Mesenteric fat pad (tissue), 1 donor: ENCODE results near the gene ANP32A. TPM values are rescaled to one million over a fixed set of nuclear protein-coding genes. Genes with fewer than 3 reads are reported as not detected.

Experiments used
- DNase-seq: peaks from one replicate; pipeline ENCODE4 v3.0.0-alpha.2; 2020; ENCODE audit warnings: low spot score
- microRNA-seq: library from miRNA; unstranded; fragments of <30 nt; microRNA quantifications from one replicate; pipeline ENCODE4 v1.2.0, GENCODE V29; 2020; ENCODE audit warnings: borderline number of aligned reads
- total RNA-seq: library from RNA; stranded (reverse); fragmentation: NEBNext Ultra II Directional; extraction: Animal tissue kit (Norgen Biotek cat#: 25700); gene quantifications from one replicate; pipeline ENCODE4 v1.2.1, GENCODE V29; 2021
- donor health status: DM: yes; HTN: yes; CAD: no.

ANP32A gene
- total RNA-seq, 1 donor from 2014 or later = 92.6 TPM

DNA sequence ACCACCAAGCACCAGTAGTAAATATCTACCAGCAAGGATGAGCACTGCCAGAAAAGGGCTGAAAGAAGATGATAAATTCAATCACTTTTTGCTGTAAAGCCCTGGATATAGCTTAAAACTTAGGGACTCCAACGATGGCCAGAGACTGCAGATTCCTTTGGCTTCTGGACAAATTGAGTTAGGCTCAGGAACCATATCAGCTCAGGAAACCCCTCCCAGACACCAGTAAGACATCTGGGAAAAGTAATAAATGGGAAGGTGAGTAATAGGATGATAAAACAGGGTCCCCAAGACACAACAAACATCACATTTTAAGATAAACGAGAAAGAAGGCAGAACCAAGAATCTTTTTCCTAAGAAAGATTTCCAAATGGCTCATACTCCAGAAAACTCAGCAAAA is 65.0 kb downstream of the ANP32A start:
- no peak for DNase-seq

DNA sequence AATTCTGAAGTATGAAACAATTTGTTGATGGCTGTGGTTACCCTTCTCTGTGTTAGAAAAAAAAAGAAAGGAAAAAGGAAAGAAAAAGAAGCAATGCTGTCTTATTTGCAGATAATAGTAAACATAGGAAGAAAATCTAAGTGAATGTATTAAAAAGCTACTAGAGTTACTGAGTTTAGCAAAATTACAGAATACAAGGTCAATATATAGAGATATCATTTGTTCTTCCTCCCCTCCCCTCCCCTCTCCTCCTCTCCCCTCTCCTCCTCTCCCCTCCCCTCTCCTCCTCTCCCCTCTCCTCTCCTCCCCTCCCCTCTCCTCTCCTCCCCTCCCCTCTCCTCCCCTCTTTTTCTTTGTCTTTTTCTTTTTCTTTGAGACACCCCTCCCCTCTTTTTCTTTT is 69.1 kb downstream of the ANP32A start:
- DNase-seq = no peak

DNA sequence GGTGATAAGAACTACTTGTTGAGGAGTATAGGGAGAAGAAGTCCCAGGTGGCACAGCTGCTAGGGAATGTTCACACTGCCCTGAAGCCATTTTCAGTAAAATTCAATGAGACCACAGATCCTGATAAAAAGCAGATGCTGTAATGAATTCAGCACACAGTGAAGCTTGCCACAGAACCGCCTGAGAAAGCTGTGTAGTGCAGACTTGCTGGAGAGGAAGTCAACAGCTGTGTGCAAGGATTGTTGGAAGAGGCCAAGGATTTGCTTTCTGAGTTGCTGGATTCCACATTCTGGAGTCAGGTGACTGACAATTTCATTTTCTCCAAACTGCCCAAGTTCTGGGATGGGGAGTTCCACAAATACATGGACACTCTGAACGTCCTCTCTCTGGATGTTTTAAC is 70.9 kb downstream of the ANP32A start:
- no peak for DNase-seq

- DNase-seq = no peak
Observed at GRCh38 chr15:68749365-68749764, 71.3 kb downstream of the ANP32A start.

- DNase-seq = no peak
Observed at GRCh38 chr15:68743256-68743655, 77.4 kb downstream of the ANP32A start.

- DNase-seq = no peak
Observed at GRCh38 chr15:68739390-68740080, 81.2 kb downstream of the ANP32A start.

- DNase-seq = no peak
Observed at GRCh38 chr15:68735610-68736009, 85.1 kb downstream of the ANP32A start.

GRCh38 chr15:68734881-68735280 is 85.8 kb downstream of the ANP32A start:
- DNase-seq = no peak

- DNase-seq = no peak
Observed at GRCh38 chr15:68734352-68734751, 86.3 kb downstream of the ANP32A start.

DNA sequence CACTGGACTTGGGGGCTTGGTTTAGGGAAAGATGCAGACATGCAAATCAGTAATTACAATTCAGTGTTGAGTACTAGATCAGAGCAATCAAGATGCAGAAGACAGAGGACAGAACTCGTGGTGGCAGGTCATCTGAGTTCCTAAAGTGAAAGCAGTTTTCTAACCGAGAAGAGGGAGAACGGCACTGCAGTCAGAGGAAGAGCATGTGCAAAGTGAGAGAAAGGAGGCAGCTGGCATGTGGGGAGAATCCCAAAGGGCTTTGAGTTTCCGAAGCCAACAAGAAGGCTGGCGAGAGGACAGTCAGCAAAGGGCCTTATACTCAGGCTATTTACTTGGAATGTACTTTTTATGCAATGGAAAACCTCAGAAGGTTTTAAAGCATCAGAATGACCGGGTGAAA is 87.0 kb downstream of the ANP32A start:
- DNase-seq = no peak

- peak; percentile 59 for DNase-seq
Observed at GRCh38 chr15:68732451-68732850, 88.2 kb downstream of the ANP32A start.

DNA sequence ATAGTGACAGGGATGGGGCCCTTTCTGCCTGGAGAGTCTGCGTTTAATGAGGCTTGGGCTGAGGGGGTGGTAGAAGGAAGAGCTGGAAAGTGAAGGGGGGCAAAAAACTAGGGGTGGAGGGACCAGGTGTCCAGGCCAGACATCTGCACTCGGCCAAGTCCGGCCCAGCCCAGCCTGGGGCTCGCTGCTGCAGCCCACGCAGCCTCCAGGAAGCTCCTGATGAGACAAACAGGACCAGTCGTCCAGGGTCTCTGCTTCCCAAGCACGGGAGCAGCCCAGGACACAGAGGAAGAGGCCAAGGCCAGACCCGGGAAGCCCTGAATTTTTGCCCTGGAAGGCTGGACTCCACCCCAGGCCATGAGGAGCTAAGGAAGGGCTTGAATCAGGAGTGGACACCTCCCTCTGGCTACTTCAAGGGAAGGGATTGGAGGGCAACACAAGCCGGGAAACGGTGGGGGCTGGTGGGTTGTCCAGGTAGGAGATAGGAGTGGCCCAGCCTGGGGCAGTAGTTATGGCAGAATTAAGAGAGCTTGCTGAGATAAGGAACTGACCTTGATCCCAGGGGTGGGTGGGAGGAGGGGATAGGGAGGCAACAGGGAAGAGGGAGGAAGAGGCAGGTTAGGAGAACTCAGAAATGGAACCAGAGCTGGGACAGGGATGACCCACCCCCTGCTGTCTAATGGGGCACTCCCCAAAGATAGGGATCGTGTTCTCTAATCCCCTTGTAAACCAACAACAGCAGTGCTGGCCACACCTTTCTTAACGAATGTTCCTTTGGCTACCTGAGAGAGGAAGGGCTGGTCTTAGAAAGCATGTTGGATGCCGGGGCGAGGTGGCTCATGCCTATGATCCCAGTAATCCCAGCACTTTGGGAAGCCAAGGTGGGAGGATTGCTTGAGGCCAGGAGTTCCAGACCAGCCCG is 89.5 kb downstream of the ANP32A start:
- DNase-seq = peak; percentile 62

DNA sequence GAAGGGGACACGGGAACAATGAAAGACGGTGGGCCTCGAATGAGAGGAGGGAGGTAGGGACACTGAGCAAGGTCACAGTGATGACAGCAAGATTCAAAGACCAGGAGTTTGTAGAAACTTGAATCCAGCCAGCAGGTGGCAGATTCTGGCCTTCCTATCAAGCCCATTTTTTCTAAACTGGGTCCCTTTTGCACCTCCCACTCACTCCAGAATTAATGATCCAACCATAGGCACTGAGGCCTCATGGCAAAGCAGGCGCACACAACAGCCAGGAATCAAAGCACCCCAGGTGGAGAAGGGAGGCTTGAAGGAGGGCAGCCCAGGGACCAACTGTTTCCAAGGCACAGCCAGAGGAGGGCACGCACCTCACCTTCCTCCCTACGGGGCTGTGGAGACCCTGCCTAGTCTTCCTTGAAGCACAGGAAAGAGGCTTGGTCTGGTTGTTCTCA is 90.2 kb downstream of the ANP32A start:
- DNase-seq = peak; percentile 65

DNA sequence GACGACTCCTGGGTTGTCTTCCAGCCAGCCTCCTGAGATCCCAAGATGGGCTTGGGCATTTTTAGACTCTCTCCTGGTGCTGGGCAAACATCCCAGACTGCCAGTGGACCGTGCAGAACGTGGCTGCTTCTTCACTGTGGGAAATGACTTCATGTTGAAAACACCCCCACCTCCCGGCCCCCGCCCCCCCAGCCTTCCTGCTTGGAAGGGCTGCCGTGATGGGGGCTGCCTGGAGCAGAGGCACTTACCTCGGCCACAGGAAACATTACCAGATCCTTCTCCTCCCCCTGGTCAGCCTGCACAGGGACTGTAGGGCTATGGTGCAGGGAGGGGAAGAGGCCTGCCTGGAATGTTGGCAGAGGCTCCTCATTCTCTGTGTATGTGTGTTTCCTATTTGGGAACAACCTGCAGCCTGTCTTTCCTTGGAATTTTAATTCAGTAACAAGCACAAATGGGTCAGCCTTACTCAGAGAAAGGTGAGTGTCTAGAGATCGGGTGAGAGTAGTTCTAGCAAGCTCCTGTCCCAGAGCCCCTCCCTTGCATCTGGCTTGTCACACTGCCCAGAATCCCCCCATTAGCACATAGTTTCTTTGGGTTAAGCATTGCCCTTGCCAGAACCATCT is 90.8 kb downstream of the ANP32A start:
- peak; percentile 74 for DNase-seq

Small RNA genes within 50 kb of the gene (microRNA-seq; reads per million reads assigned to microRNA genes)
- not detected for gene MIR4312

Other genes with a start within 250 kb of the ANP32A start
- 4.9 TPM for gene CORO2B, start 241.9 kb downstream of the ANP32A start, total RNA-seq
- gene SPESP1, start 109.6 kb upstream of the ANP32A start, total RNA-seq = 1.3 TPM
- gene NOX5, start 193.8 kb upstream of the ANP32A start, total RNA-seq = 0.19 TPM